GM12878 (cell line): ENCODE results near the gene TUBGCP2. TPM values are rescaled to one million over a fixed set of nuclear protein-coding genes. Genes with fewer than 3 reads are reported as not detected.

Source experiments
- ATAC-seq: fragments of 200-7000 bp; cut with Tn5 transposase; 3 replicates; pipeline ENCODE4 v1.9.1; 2020; ENCODE audit warnings: mild to moderate bottlenecking, moderate library complexity
- BruUV-seq: library from RNA; stranded (reverse); fragments of 400-500 nt; replicated peaks from 2 replicates; lab custom pipeline; 2021; lab: Mats Ljungman, UMichigan
- CTCF ChIA-PET: fragments of 300-600 bp; sonication (Branson Sonifier 250); formaldehyde crosslinking; extraction: SDS; loops from one replicate; lab custom pipeline; 2021; ENCODE audit warnings: inconsistent platforms; lab: Yijun Ruan, JAX
- POLR2A ChIA-PET: fragments of 350-600 bp; formaldehyde crosslinking; extraction: SDS; loops from one replicate; lab custom pipeline; 2021; ENCODE audit warnings: inconsistent platforms; lab: Charles Lee
- RAD21 ChIA-PET: fragments of 300-600 bp; sonication (Branson Sonifier 250); formaldehyde crosslinking; loops from one replicate; lab custom pipeline; 2023; ENCODE audit warnings: antibody characterized with exemption; ENCODE audit not compliant: unreplicated experiment; lab: Charles Lee
- SMC1A ChIA-PET: fragments of 300-600 bp; sonication (Branson Sonifier 250); formaldehyde crosslinking; loops from one replicate; lab custom pipeline; 2023; ENCODE audit not compliant: unreplicated experiment, uncharacterized antibody; lab: Charles Lee
- DNase-seq: peaks from one replicate; pipeline ENCODE4 v3.0.0-alpha.2; 2011; ENCODE audit warnings: low read depth, low spot score
- FAIRE-seq: peaks from 3 replicates; lab custom pipeline; 2011; peaks lifted over from hg19 to GRCh38; lab: Jason Lieb, UNC
- H2AFZ ChIP-seq: 2 replicates; pipeline ENCODE4 v1.6.0; 2011; ENCODE audit warnings: low read depth, low read length, control low read depth; ENCODE audit not compliant: control insufficient read depth
- H3K27ac ChIP-seq: 2 replicates; pipeline ENCODE4 v1.5.1; 2011; ENCODE audit warnings: control low read depth; ENCODE audit not compliant: control insufficient read depth, insufficient read depth
- H3K27me3 ChIP-seq, 2 experiments: replicated peaks in 1 of 2; 2 replicates each; pipeline versions ENCODE4 v1.6.0 to v1.6.1; 2011; ENCODE audit warnings: low read length in 1 of 2; ENCODE audit not compliant: control insufficient read depth in 2 of 2, insufficient read depth in 2 of 2
- H3K36me3 ChIP-seq, 2 experiments: 2 replicates each; pipeline ENCODE4 v1.5.1; 2011; ENCODE audit warnings: low read length in 1 of 2; ENCODE audit not compliant: control insufficient read depth in 2 of 2, insufficient read depth in 2 of 2
- H3K4me1 ChIP-seq: 2 replicates; pipeline ENCODE4 v1.6.1; 2011; ENCODE audit warnings: mild to moderate bottlenecking, low read length, moderate library complexity, mixed read lengths; ENCODE audit not compliant: control insufficient read depth, insufficient read depth
- H3K4me2 ChIP-seq: 2 replicates; pipeline ENCODE4 v1.6.0; 2011; ENCODE audit warnings: control low read depth; ENCODE audit not compliant: control insufficient read depth, insufficient read depth
- H3K4me3 ChIP-seq: fragments of 200-600 bp; sonication (generic); 2 replicates; pipeline ENCODE4 v1.5.1; 2016
- H3K79me2 ChIP-seq: 2 replicates; pipeline ENCODE4 v1.6.0; 2011; ENCODE audit warnings: low read length; ENCODE audit not compliant: control insufficient read depth, insufficient read depth
- H3K9ac ChIP-seq: 2 replicates; pipeline ENCODE4 v1.8.0; 2011; ENCODE audit warnings: low read length, control low read depth, mixed read lengths; ENCODE audit not compliant: control insufficient read depth, insufficient read depth
- H3K9me3 ChIP-seq: replicated peaks from 3 replicates; pipeline ENCODE4 v1.5.1; 2011; ENCODE audit warnings: mild to moderate bottlenecking, low read length; ENCODE audit not compliant: control insufficient read depth, insufficient read depth
- H4K20me1 ChIP-seq: 2 replicates; pipeline ENCODE4 v1.6.0; 2011; ENCODE audit not compliant: control insufficient read depth, insufficient read depth
- BACH1 ChIP-seq: fragments of 450-650 bp; IDR thresholded peaks from 2 replicates; pipeline ENCODE4 v1.6.1; 2017; ENCODE audit warnings: mild to moderate bottlenecking, borderline replicate concordance
- CBFB ChIP-seq: IDR thresholded peaks from 2 replicates; pipeline ENCODE4 v1.6.1; 2016; ENCODE audit warnings: antibody characterized with exemption, low read depth
- DPF2 ChIP-seq: fragments of 450-650 bp; IDR thresholded peaks from 2 replicates; pipeline ENCODE4 v1.6.1; 2017; ENCODE audit warnings: mild to moderate bottlenecking
- ETV6 ChIP-seq, 2 experiments: fragments of 450-650 bp in 1 of 2; IDR thresholded peaks in 1 of 2; conservative IDR thresholded peaks in 1 of 2; 2 replicates each; pipeline ENCODE4 v1.6.1; 2014; ENCODE audit warnings: antibody characterized with exemption in 1 of 2, borderline replicate concordance in 1 of 2, low read depth in 1 of 2, mild to moderate bottlenecking in 1 of 2, moderate library complexity in 1 of 2
- MTA3 ChIP-seq: IDR thresholded peaks from 2 replicates; pipeline ENCODE4 v1.6.1; 2012; ENCODE audit warnings: low read length, inconsistent platforms, borderline replicate concordance
- NBN ChIP-seq: fragments of 450-650 bp; IDR thresholded peaks from 2 replicates; pipeline ENCODE4 v1.6.1; 2016
- PAX8 ChIP-seq: fragments of 450-650 bp; IDR thresholded peaks from 2 replicates; pipeline ENCODE4 v1.6.1; 2017; ENCODE audit warnings: mild to moderate bottlenecking, moderate library complexity
- POLR2A ChIP-seq: IDR thresholded peaks from 2 replicates; pipeline ENCODE4 v1.6.1; 2011; ENCODE audit warnings: low read depth, mild to moderate bottlenecking, low read length
- RB1 ChIP-seq: fragments of 450-650 bp; formaldehyde crosslinking; IDR thresholded peaks from 2 replicates; pipeline ENCODE4 v1.6.1; 2017; ENCODE audit warnings: mild to moderate bottlenecking, borderline replicate concordance
- RELB ChIP-seq: fragments of 450-650 bp; IDR thresholded peaks from 2 replicates; pipeline ENCODE4 v1.6.1; 2017; ENCODE audit warnings: low read depth, mild to moderate bottlenecking, moderate library complexity
- SMAD5 ChIP-seq: IDR thresholded peaks from 2 replicates; pipeline ENCODE4 v1.6.1; 2016; ENCODE audit warnings: antibody characterized with exemption, low read depth
- SPI1 ChIP-seq: IDR thresholded peaks from 2 replicates; pipeline ENCODE4 v1.6.1; 2011; ENCODE audit warnings: low read depth, mild to moderate bottlenecking, low read length, moderate library complexity, borderline replicate concordance; ENCODE audit not compliant: insufficient read depth
- WGBS: methylation state at CpG from one replicate; pipeline ENCODE4 v1.1.6; 2016; ENCODE audit warnings: low lambda C conversion rate; ENCODE audit not compliant: insufficient replicate concordance, insufficient coverage; ENCODE audit errors: missing lambda C conversion rate; 5-methylcytosine and 5-hydroxymethylcytosine counted together
- in situ Hi-C: fragments of 300-500 bp; cut with MboI; formaldehyde crosslinking; loops from 9 replicates; pipeline ENCODE4 v1.14.3; 2018; ENCODE audit warnings: mixed read lengths
- intact Hi-C: fragments of 100-400 bp; cut with micrococcal nuclease; formaldehyde crosslinking; loops from one replicate; pipeline ENCODE4 v1.14.2; 2022; ENCODE audit not compliant: unreplicated experiment
- polyA plus RNA-seq, 11 experiments: library from polyadenylated mRNA; depleted of rRNA in 4 of 11; unstranded in 6 of 11; stranded (reverse) in 5 of 11; fragments of >200 nt; fragmentation: Nextera tagmentation in 4 of 11; fragmentation: Illumina TruSeq in 1 of 11; extraction: Ambion mirVana in 4 of 11; extraction: Trizol in 1 of 11; gene quantifications; 1 replicate in 1 of 11; 2 replicates in 10 of 11; pipeline versions ENCODE4 v1.2.1 to v1.2.3, GENCODE V29; 2011 to 2016; ENCODE audit warnings: inconsistent platforms in 2 of 11, missing spikeins in 2 of 11, low read depth in 1 of 11
- total RNA-seq, 4 experiments: library from RNA; depleted of rRNA in 3 of 4; stranded (reverse); fragments of >200 nt in 3 of 4; fragmentation: Illumina TruSeq in 1 of 4; extraction: Trizol in 1 of 4; gene quantifications; 2 replicates each; pipeline versions ENCODE4 v1.2.1 to v1.2.3, GENCODE V29; 2013 to 2021
- TF ChIP-seq, protein P1 (sequence below): fragments of 450-650 bp; IDR thresholded peaks from 2 replicates; pipeline ENCODE4 v1.6.1; 2017; ENCODE audit warnings: antibody characterized with exemption, mild to moderate bottlenecking, moderate library complexity
- TF ChIP-seq, protein P2 (sequence below): fragments of 450-650 bp; formaldehyde crosslinking; IDR thresholded peaks from 2 replicates; pipeline ENCODE4 v1.4.0; 2022; ENCODE audit warnings: mild to moderate bottlenecking, moderate library complexity

TUBGCP2 gene
- total and polyA plus RNA-seq, 10 of the 15 experiments (the other 5 are each of a cell fraction or from before 2014, with no cell fraction given): 4.8 to 47.1 (median 34.7) TPM

DNA sequence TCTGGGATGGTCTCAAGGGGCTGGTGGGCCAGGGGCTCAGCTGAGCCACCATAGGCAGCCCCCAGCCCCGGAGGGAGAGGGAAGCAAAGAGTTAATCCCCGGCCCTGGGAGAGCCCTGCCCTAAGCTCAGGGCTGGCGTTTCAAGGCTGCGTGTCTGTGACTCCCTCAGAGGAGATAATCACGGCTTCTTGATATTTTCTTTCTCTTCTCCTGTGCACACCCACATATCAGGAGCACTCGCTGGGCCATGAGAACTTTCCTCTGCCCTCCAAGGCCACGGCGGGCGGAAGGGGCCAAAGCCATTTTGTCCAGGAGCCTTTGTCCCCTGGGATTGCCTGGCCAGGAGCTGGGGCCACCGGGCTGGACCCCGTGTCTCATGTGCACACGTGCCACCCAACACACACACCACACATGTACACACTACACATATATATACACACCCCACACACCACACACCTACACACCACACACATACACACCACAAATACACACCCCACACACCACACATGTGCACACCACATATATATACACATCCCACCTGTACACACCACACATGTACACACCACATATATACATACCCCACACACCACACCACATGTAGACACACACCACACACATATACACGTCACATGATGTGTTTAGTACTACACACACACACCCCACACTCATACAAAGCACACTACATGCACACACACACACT is 54.1 kb downstream of the TUBGCP2 start:
- CTCF ChIA-PET: no interaction called here
- Histone ChIP-seq H3K36me3 (no peaks in the 10 kb centered on the region), H3K79me2 (no peaks in the 10 kb centered on the region), H3K27ac (no peak overlapping the region), H3K27me3 (no peaks in the 10 kb centered on the region), H3K4me3 (no peak overlapping the region), H3K4me2 (no peak overlapping the region), H3K9ac (no peak overlapping the region), H3K9me3 (no peaks in the 10 kb centered on the region), H4K20me1 (no peaks in the 10 kb centered on the region), H3K4me1 (peaks cover 23% of the 10 kb centered on the region), H2AFZ (no peak overlapping the region)
- TF ChIP-seq NBN: no peak
- no peak for TF ChIP-seq ETV6 (conservative IDR thresholded peaks at IDR 0.05 in 1 of 2, IDR thresholded peaks at IDR 0.05 in 1 of 2; ENCODE audit: borderline replicate concordance in 1 of 2, low read depth in 1 of 2)
- no peak for TF ChIP-seq RB1
- no peak for TF ChIP-seq BACH1
- no peak for TF ChIP-seq MTA3
- TF ChIP-seq, protein P1, sequence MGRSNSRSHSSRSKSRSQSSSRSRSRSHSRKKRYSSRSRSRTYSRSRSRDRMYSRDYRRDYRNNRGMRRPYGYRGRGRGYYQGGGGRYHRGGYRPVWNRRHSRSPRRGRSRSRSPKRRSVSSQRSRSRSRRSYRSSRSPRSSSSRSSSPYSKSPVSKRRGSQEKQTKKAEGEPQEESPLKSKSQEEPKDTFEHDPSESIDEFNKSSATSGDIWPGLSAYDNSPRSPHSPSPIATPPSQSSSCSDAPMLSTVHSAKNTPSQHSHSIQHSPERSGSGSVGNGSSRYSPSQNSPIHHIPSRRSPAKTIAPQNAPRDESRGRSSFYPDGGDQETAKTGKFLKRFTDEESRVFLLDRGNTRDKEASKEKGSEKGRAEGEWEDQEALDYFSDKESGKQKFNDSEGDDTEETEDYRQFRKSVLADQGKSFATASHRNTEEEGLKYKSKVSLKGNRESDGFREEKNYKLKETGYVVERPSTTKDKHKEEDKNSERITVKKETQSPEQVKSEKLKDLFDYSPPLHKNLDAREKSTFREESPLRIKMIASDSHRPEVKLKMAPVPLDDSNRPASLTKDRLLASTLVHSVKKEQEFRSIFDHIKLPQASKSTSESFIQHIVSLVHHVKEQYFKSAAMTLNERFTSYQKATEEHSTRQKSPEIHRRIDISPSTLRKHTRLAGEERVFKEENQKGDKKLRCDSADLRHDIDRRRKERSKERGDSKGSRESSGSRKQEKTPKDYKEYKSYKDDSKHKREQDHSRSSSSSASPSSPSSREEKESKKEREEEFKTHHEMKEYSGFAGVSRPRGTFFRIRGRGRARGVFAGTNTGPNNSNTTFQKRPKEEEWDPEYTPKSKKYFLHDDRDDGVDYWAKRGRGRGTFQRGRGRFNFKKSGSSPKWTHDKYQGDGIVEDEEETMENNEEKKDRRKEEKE: no peak
- no peak for TF ChIP-seq DPF2
- no peak for TF ChIP-seq SPI1
- no peak for TF ChIP-seq PAX8
- TF ChIP-seq RELB: no peak
- TF ChIP-seq SMAD5: no peak
- TF ChIP-seq, protein P2, sequence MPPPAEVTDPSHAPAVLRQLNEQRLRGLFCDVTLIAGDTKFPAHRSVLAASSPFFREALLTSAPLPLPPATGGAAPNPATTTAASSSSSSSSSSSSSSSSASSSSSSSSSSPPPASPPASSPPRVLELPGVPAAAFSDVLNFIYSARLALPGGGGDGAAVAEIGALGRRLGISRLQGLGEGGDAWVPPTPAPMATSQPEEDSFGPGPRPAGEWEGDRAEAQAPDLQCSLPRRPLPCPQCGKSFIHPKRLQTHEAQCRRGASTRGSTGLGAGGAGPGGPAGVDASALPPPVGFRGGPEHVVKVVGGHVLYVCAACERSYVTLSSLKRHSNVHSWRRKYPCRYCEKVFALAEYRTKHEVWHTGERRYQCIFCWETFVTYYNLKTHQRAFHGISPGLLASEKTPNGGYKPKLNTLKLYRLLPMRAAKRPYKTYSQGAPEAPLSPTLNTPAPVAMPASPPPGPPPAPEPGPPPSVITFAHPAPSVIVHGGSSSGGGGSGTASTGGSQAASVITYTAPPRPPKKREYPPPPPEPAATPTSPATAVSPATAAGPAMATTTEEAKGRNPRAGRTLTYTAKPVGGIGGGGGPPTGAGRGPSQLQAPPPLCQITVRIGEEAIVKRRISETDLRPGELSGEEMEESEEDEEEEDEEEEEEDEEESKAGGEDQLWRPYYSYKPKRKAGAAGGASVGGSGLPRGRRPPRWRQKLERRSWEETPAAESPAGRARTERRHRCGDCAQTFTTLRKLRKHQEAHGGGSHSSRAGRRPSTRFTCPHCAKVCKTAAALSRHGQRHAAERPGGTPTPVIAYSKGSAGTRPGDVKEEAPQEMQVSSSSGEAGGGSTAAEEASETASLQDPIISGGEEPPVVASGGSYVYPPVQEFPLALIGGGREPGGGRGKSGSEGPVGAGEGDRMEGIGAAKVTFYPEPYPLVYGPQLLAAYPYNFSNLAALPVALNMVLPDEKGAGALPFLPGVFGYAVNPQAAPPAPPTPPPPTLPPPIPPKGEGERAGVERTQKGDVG (CRISPR knock-in tag): no peak
- no peak for TF ChIP-seq CBFB
- no peak for TF ChIP-seq POLR2A
- 45% methylated on average over 13 of the region's 13 CpGs for WGBS
- SMC1A ChIA-PET: no interaction called here
- DNase-seq (no peak), ATAC-seq (no peak), FAIRE-seq (no peak)
- POLR2A ChIA-PET: no interaction called here
- in situ Hi-C loops: no loop called here
- RAD21 ChIA-PET: no interaction called here
- intact Hi-C loops: no loop called here
- BruUV-seq: no TSS peak
